NCI-H2107 treated with DMSO at 0.1 percent for 48 hours (cell line): ENCODE results near the gene CLMN.
"Not testable (repeated sequence)": the region's sequence is repeated elsewhere in the genome, so short reads cannot be mapped to it uniquely, and the experiment has no call there.

ENCODE experiments used
- DNase-seq: peaks from one replicate; lab custom pipeline; 2025; ENCODE audit not compliant: unreplicated experiment; lab: John Stamatoyannopoulos, UW

CLMN gene

GRCh38 chr14:95289323-95290010, 30.2 kb downstream of the CLMN start:
- DNase-seq = no peak

- DNase-seq = no peak
These were observed 30.9 kb downstream of the CLMN start for GRCh38 chr14:95288672-95289322.

- no peak for DNase-seq
These were observed 32.4 kb downstream of the CLMN start for GRCh38 chr14:95287176-95287754.

- no peak for DNase-seq
These were observed 33.1 kb downstream of the CLMN start for GRCh38 chr14:95286645-95287044.

GRCh38 chr14:95285566-95285965, 34.1 kb downstream of the CLMN start:
- no peak for DNase-seq

- DNase-seq = not testable (repeated sequence)
These were observed 35.9 kb downstream of the CLMN start for GRCh38 chr14:95283802-95284201.

- DNase-seq = not testable (repeated sequence)
These were observed 36.7 kb downstream of the CLMN start for GRCh38 chr14:95282986-95283380.

GRCh38 chr14:95282354-95282985, 37.2 kb downstream of the CLMN start:
- DNase-seq = no peak

- no peak for DNase-seq
These were observed 38.0 kb downstream of the CLMN start for GRCh38 chr14:95281560-95282176.

- DNase-seq = no peak
These were observed 44.2 kb downstream of the CLMN start for GRCh38 chr14:95275494-95275893.

GRCh38 chr14:95274874-95275273, 44.8 kb downstream of the CLMN start:
- DNase-seq = no peak

GRCh38 chr14:95274279-95274678, 45.4 kb downstream of the CLMN start:
- no peak for DNase-seq

GRCh38 chr14:95273001-95273978, 46.4 kb downstream of the CLMN start:
- no peak for DNase-seq

- DNase-seq = no peak
These were observed 47.7 kb downstream of the CLMN start for GRCh38 chr14:95272057-95272456.

GRCh38 chr14:95270203-95270602, 49.5 kb downstream of the CLMN start:
- DNase-seq = no peak

- no peak for DNase-seq
These were observed 50.2 kb downstream of the CLMN start for GRCh38 chr14:95269493-95269892.

GRCh38 chr14:95268350-95268749, 51.4 kb downstream of the CLMN start:
- no peak for DNase-seq

- no peak for DNase-seq
These were observed 52.4 kb downstream of the CLMN start for GRCh38 chr14:95267306-95267705.

- peak; percentile 86 for DNase-seq
These were observed 54.3 kb downstream of the CLMN start for GRCh38 chr14:95265106-95266094.
